Natural killer cell (primary cell): ENCODE results near the gene TAS2R46. TPM values are rescaled to one million over a fixed set of nuclear protein-coding genes. Genes with fewer than 3 reads are reported as not detected.

Experiments used
- ATAC-seq, 3 donors: fragments of 150-1000 bp in 2 of 3; fragments of 200-7000 bp in 1 of 3; cut with Tn5 transposase; 1 replicate in 1 of 3; 2 replicates in 2 of 3; pipeline ENCODE4 v1.10.0; 2021; ENCODE audit warnings: mild to moderate bottlenecking in 2 of 3, moderate library complexity in 2 of 3
- DNase-seq, 2 donors: peaks; one replicate each; pipeline versions ENCODE4 v3.0.0 to v3.0.0-alpha.2; 2013 to 2021; ENCODE audit warnings: mixed read lengths in 1 of 2
- H3K27ac ChIP-seq: one replicate; pipeline ENCODE4 v1.5.1; 2013; ENCODE audit warnings: mild to moderate bottlenecking, low read length
- H3K27me3 ChIP-seq: one replicate; pipeline ENCODE4 v1.6.1; 2013; ENCODE audit warnings: low read length; ENCODE audit not compliant: control insufficient read depth, insufficient read depth
- H3K36me3 ChIP-seq: one replicate; pipeline ENCODE4 v1.6.1; 2013; ENCODE audit warnings: low read length; ENCODE audit not compliant: control insufficient read depth, insufficient read depth
- H3K4me1 ChIP-seq: one replicate; pipeline ENCODE4 v1.6.1; 2013; ENCODE audit warnings: low read length; ENCODE audit not compliant: control insufficient read depth, insufficient read depth
- H3K4me3 ChIP-seq: one replicate; pipeline ENCODE4 v1.5.1; 2013; ENCODE audit warnings: low read length
- H3K9me3 ChIP-seq: one replicate; pipeline ENCODE4 v1.6.1; 2013; ENCODE audit warnings: low read length; ENCODE audit not compliant: control insufficient read depth, insufficient read depth
- H3K27ac Mint-ChIP-seq, 2 donors: one replicate each; pipeline ENCODE4 v1.8.0; 2022; ENCODE audit warnings: mild to moderate bottlenecking in 2 of 2, mixed read lengths in 2 of 2, moderate library complexity in 1 of 2
- H3K27me3 Mint-ChIP-seq, 2 donors: one replicate each; pipeline ENCODE4 v1.8.0; 2022; ENCODE audit warnings: low read depth in 2 of 2, mixed read lengths in 2 of 2
- H3K36me3 Mint-ChIP-seq: one replicate; pipeline ENCODE4 v1.8.0; 2022; ENCODE audit warnings: mixed read lengths
- H3K4me1 Mint-ChIP-seq, 2 donors: one replicate each; pipeline ENCODE4 v1.8.0; 2022; ENCODE audit warnings: mixed read lengths in 2 of 2
- H3K4me3 Mint-ChIP-seq: one replicate; pipeline ENCODE4 v1.8.0; 2022; ENCODE audit warnings: mild to moderate bottlenecking, moderate library complexity, mixed read lengths
- H3K9me3 Mint-ChIP-seq, 2 donors: one replicate each; pipeline ENCODE4 v1.8.0; 2022; ENCODE audit warnings: mixed read lengths in 2 of 2
- WGBS: methylation state at CpG from one replicate; pipeline ENCODE4 v1.1.7; 2013; ENCODE audit warnings: missing lambda C conversion rate; ENCODE audit not compliant: insufficient coverage; 5-methylcytosine and 5-hydroxymethylcytosine counted together
- intact Hi-C: fragments of 100-400 bp; cut with micrococcal nuclease; formaldehyde crosslinking; loops from one replicate; pipeline ENCODE4 v1.14.2; 2022
- total RNA-seq, 4 donors: library from RNA; stranded (reverse); fragments of 120-200 nt in 1 of 4; gene quantifications; one replicate each; pipeline versions ENCODE4 v1.2.3 to v1.2.4, GENCODE V29; 2013 to 2022
- TF ChIP-seq, protein P1 (sequence below): fragments of 200-600 bp; IDR thresholded peaks from one replicate; pipeline ENCODE4 v1.8.0; 2022; ENCODE audit warnings: antibody characterized with exemption

The TAS2R46 gene
- total RNA-seq, 3 donors from 2014 or later (not counting 1 experiment from before 2014, with no cell fraction given): 3.3 to 4.5 (median 4.4) TPM

DNA sequence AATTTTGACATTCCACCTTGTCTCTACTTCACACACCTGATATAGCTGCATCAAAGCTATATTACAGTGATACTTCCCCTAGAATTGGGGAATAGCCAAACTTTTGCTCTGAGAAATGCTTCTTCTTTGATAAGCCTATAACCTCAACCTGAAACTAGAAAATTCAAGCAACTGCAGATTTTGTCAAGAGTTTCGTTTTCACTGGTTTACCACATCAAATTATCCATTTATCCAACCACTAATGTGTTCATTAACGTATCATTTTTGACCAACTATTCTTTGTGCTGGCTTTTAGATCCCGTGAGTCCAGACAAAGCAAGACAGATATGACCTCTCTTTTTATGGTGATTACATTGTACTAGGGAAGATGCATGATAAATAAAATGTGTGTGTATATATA, 13.5 kb upstream of the TAS2R46 start:
- H3K27ac Mint-ChIP-seq: no peak overlapping the region
- intact Hi-C loops: no loop called here

DNA sequence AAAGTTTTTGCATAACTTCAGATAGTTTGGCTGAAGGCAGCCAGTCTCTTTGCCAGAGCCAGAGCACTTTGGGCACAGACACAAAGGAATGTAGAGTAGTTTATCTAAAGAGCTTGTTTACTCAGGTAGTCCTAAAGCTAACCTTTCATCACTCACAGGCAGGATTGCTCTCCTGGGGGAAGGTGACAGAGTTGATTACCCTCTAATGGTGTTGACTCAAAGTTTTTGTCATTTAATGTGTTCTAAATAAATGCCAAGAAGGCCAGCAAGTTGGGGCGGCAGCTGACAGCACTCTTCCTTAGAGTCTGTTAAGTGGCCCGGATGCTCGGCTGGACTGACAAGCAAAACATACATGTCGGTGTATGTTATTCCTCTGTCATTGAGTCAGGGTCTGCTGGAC, 9.3 kb upstream of the TAS2R46 start:
- Mint-ChIP-seq H3K9me3 (no peaks in the 10 kb centered on the region), H3K36me3 (no peaks in the 10 kb centered on the region), H3K27me3 (no peaks in the 10 kb centered on the region), H3K27ac (no peak overlapping the region), H3K4me3 (no peak overlapping the region), H3K4me1 (peaks cover 21 to 31% of the 10 kb centered on the region in 2 donors)
- TF ChIP-seq, protein P1, sequence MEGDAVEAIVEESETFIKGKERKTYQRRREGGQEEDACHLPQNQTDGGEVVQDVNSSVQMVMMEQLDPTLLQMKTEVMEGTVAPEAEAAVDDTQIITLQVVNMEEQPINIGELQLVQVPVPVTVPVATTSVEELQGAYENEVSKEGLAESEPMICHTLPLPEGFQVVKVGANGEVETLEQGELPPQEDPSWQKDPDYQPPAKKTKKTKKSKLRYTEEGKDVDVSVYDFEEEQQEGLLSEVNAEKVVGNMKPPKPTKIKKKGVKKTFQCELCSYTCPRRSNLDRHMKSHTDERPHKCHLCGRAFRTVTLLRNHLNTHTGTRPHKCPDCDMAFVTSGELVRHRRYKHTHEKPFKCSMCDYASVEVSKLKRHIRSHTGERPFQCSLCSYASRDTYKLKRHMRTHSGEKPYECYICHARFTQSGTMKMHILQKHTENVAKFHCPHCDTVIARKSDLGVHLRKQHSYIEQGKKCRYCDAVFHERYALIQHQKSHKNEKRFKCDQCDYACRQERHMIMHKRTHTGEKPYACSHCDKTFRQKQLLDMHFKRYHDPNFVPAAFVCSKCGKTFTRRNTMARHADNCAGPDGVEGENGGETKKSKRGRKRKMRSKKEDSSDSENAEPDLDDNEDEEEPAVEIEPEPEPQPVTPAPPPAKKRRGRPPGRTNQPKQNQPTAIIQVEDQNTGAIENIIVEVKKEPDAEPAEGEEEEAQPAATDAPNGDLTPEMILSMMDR: no peak
- ATAC-seq (no peak), DNase-seq (no peak)
- 46% methylated on average over 4 of the region's 4 CpGs for WGBS
- intact Hi-C loops: no loop called here
- Histone ChIP-seq H3K27me3 (no peaks in the 10 kb centered on the region), H3K9me3 (no peaks in the 10 kb centered on the region), H3K4me1 (no peaks in the 10 kb centered on the region), H3K36me3 (no peaks in the 10 kb centered on the region), H3K4me3 (no peak overlapping the region), H3K27ac (no peak overlapping the region)

More for the DNA sequence above, 13.5 kb upstream of the TAS2R46 start:
- Histone ChIP-seq H3K9me3 (no peaks in the 10 kb centered on the region), H3K27ac (no peak overlapping the region), H3K4me1 (no peaks in the 10 kb centered on the region), H3K4me3 (no peak overlapping the region), H3K27me3 (no peaks in the 10 kb centered on the region), H3K36me3 (no peaks in the 10 kb centered on the region)
- Mint-ChIP-seq H3K36me3 (no peaks in the 10 kb centered on the region), H3K4me3 (no peak overlapping the region), H3K9me3 (no peaks in the 10 kb centered on the region), H3K4me1 (peaks cover 15 to 34% of the 10 kb centered on the region in 2 donors), H3K27me3 (no peaks in the 10 kb centered on the region)
- no CpG with 5 or more reads among the region's 3 CpGs for WGBS
- no peak for ATAC-seq
- DNase-seq: no peak
- TF ChIP-seq, protein P1: no peak

GRCh38 chr12:11070999-11071398, 8.9 kb upstream of the TAS2R46 start:
- no peak overlapping the region for H3K4me3 Mint-ChIP-seq
- no peaks in the 10 kb centered on the region for H3K27me3 ChIP-seq
- H3K9me3 Mint-ChIP-seq: no peaks in the 10 kb centered on the region
- 0% methylated on average over 1 of the region's 1 CpG for WGBS
- H3K27ac Mint-ChIP-seq: no peak overlapping the region
- intact Hi-C loops: no loop called here
- H3K27ac ChIP-seq: no peak overlapping the region
- no peaks in the 10 kb centered on the region for H3K9me3 ChIP-seq
- H3K4me1 ChIP-seq: no peaks in the 10 kb centered on the region
- ATAC-seq: no peak
- TF ChIP-seq, protein P1: no peak
- no peak for DNase-seq
- H3K27me3 Mint-ChIP-seq: no peaks in the 10 kb centered on the region
- no peak overlapping the region for H3K4me3 ChIP-seq
- no peaks in the 10 kb centered on the region for H3K36me3 ChIP-seq
- no peaks in the 10 kb centered on the region for H3K36me3 Mint-ChIP-seq
- H3K4me1 Mint-ChIP-seq: peaks cover 23 to 31% of the 10 kb centered on the region in 2 donors

- peaks cover 23 to 32% of the 10 kb centered on the region in 2 donors for H3K4me1 Mint-ChIP-seq
- H3K36me3 Mint-ChIP-seq: no peaks in the 10 kb centered on the region
- 75% methylated on average over 4 of the region's 5 CpGs for WGBS
- Histone ChIP-seq H3K9me3 (no peaks in the 10 kb centered on the region), H3K4me3 (no peak overlapping the region), H3K4me1 (no peaks in the 10 kb centered on the region), H3K27me3 (no peaks in the 10 kb centered on the region), H3K27ac (no peak overlapping the region), H3K36me3 (no peaks in the 10 kb centered on the region)
- H3K27ac Mint-ChIP-seq: no peak overlapping the region
- TF ChIP-seq, protein P1: no peak
- no peak for DNase-seq
- no peaks in the 10 kb centered on the region for H3K9me3 Mint-ChIP-seq
- H3K27me3 Mint-ChIP-seq: no peaks in the 10 kb centered on the region
- ATAC-seq: no peak
- intact Hi-C loops: no loop called here
- no peak overlapping the region for H3K4me3 Mint-ChIP-seq
Measured at GRCh38 chr12:11069854-11070365, 7.8 kb upstream of the TAS2R46 start.
